HG03520 (cell line): ENCODE results near the gene CZIB.
"Not testable (repeated sequence)": the region's sequence is repeated elsewhere in the genome, so short reads cannot be mapped to it uniquely, and the experiment has no call there.

ENCODE experiments used
- ATAC-seq: cut with Tn5 transposase; IDR thresholded peaks from one replicate; pipeline ENCODE4 v1.9.1; 2021; ENCODE audit warnings: mild to moderate bottlenecking, moderate library complexity; ENCODE audit not compliant: unreplicated experiment

Gene CZIB

DNA sequence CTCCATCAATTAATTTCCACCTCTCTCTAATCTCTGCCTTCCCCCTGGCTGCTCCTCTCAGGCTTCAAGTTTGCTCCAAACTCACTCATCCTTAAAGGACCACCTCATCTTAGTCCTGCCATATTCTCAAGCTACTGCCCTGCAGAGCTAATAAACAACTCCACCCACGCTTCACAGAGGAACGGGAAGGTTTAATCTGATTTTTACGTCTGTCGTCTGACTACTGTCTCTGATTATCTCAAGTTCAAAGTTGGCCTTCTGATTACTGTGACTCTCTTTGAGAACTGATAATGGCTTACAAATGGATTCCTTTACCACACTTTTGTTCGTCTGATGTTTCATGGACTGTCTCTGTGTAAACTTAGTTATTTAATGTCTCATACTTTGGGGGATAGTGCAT lies 31.4 kb downstream of the CZIB start:
- no peak for ATAC-seq

DNA sequence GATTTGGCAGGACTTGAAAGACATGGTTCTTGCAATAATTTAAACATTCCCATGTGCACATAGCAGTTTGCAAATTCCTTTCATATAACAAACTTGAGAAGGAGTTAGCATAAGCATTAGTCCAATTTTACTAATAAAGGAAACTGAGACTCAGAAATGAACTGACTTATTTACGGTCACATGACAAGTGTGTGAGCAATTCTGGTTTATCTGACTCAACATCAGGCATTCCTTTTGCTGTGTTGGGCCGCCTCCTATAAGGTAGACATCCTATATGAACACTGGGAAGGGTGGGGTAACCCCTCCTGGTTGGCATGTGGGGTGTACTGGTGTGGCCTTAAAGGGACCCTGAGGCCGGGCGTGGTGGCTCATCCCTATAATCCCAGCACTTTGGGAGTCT lies 32.3 kb downstream of the CZIB start:
- ATAC-seq = no peak

- ATAC-seq = no peak
Observed at GRCh38 chr1:53187401-53187800, 33.0 kb downstream of the CZIB start.

DNA sequence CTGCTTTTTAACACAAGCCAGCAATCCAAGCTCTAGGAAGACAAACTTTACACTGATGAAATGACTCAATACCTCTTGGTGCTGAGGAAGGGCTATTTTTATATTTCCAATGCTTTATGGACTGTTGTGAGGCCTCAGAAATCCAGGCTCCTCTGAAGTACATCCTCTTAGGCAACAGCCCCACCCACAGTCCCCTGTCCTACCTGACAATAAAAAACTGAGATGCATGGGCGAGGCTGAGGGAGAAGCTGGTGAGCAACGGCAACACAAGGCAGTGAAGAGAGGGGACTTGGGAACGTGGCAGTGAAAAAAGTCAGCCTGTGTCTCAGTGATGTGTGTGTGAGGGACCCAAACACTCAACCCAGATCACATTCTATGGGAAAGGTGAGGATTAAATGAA lies 33.9 kb downstream of the CZIB start:
- ATAC-seq = no peak

DNA sequence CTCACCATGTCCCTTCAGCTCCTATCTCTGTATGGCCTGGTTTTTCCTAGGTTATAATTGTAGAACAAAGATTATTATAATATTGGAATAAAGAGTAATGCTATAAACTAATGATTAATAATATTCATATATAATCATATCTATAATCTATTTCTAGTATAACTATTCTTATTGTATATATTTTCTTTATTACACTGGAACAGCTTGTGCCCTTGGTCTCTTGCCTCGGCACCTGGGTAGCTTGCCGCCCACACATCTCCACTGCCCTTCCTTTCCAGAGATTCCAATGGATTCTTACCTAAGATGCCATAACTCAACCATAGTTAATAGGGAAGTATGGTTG lies 34.5 kb downstream of the CZIB start:
- not testable (repeated sequence) for ATAC-seq

DNA sequence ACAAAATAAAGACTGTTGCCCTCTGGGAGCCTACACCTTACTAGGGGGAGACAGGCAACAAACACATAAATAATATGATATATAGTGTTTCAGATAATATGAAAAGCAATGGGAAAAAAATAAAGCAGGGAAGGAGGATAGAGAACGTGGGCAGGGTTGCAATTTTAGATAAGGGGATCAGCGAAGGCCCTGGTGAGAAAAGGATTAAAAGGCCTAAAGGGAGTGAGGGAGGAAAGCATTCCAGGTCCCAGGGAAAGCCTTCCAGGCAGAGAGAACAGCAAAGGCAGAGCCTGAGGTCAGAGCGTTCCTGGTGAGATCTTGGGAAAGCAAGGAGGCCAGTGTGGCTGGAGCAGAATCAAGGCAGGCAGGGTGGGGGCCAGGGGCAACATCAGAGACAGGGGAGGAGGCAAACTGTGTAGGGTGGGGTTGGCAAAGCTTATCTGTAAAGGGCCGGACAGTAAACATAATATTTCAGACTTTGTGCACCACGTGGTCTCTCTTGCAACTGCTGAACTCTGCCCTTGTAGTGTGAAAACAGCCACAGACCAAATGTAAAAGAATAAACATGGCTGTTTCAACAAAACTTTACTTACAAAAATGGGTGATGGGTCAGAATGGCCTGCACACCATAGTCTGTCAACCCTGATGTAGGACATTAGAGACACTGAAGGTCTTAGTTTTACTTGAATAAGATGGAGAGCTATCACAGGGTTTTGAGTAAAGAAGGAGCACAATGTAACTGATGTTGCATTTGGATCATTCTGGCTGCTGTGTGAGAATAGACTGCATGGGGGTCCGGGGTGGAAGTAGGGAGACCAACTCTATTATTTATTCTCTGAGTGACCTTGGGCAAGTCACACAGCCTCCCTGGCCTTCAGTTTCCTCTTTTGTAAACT lies 37.1 kb downstream of the CZIB start:
- no peak for ATAC-seq

GRCh38 chr1:53182716-53183094 lies 37.7 kb downstream of the CZIB start:
- ATAC-seq = no peak

DNA sequence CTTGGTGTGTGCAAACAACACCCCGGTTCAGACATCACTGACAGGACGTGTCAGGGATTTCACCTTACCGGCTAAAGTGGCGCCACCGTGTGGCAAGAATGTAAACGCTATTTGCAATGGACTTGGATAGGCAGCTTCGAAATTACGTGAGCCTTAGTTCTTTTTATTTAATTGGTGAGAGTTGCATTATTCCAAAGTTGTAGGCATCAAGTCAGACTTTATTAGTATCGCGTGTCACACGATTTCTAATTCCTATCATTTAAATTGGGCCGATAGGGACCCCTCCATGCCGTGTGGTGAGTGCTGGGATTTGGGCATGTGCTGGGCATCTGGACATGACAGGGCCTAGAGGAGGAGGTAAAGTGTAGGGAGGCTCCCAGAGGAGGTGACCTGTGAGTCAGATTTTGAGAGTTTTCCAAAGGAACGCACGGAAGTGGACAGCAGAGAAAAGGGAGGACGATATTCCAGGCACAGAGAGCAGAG lies 38.3 kb downstream of the CZIB start:
- ATAC-seq = no peak

- no peak for ATAC-seq
Observed at GRCh38 chr1:53180951-53181350, 39.5 kb downstream of the CZIB start.

GRCh38 chr1:53180226-53180625 lies 40.2 kb downstream of the CZIB start:
- ATAC-seq = no peak

- no peak for ATAC-seq
Observed at GRCh38 chr1:53176452-53177208, 43.8 kb downstream of the CZIB start.

GRCh38 chr1:53174971-53175913 lies 45.2 kb downstream of the CZIB start:
- ATAC-seq = no peak

DNA sequence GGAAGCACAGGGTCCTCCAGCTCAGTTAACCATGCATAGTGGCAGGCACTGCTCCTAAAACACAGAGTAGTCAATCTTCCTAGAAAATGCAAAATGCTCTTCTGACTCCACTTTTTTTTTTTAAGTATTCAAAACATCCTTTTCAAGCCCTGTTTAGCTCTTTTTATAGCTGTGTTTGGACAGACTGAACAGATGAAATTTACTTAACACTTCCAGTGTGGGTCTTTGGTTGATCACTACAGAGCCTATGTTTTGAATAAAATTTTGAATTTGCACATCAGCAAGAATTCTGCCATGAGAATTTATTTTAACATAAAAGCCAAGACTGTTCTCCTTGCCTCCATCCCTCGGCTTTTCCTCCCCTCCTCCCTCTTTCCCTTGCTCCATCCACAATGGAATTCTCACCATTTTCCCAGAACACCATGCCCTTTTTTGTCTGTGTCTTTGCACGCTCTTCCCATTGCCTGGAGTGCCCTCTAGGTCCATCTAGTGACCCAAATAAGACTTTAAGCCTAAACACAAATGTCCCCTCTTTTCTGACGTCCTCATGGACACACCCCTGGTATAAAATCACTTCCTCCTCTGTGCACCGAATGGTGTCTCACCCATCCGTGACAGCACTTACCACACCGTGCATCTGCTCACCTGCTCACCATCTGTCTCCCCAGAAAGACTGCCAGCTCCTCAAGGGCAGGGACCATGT lies 47.9 kb downstream of the CZIB start:
- ATAC-seq = no peak

DNA sequence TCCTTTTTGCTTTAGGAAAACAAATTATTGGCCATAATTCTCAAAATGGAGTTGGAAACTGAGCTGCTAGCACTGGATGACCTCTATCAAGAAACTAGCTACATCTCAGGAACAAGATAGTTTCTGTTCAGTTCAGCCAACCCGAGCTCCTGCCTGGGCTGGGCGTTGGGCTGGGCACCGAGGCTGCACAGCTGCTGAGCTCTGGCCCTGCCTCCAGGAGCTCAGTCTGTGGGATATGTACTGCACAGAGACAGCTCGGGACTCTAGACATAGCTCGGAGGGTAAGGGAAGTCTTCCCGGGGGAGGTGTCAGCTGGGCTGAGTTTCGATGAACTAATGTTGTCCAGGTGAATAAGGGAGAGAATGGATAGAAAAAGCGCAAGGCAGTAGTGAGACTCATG lies 53.5 kb downstream of the CZIB start:
- ATAC-seq = no peak

- ATAC-seq = no peak
Observed at GRCh38 chr1:53166366-53166765, 54.1 kb downstream of the CZIB start.

DNA sequence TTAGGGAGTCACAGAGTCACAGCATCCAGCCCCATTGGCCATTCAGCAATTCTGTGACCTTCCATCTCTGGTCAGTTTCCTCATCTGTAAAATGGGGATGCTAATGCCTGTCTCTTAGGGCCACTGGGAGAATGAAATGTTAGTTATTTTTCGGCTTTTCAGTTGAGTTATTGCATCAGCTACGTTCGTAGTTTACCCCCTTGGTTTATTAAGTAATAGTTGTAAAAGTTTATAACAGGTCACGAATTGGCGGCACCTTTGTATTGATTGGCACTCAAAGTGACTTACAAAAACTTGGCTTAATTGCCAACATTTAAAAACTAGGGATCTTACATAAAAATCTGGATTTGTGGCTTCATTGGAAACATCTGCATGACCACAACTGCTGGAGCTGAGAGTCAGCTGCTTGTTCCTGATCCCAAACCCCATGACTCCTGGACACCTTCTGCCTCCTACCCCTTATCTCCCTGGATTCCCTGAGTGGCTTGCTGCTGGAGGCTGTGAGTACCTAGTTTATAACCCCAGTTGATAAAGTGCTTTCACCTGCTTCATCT lies 54.9 kb downstream of the CZIB start:
- ATAC-seq = no peak
